ENCODE data around the gene FXYD4. TPM values are rescaled to one million over a fixed set of nuclear protein-coding genes. Genes with fewer than 3 reads are reported as not detected.

FXYD4 gene
- total RNA-seq, 4 donors from 2014 or later: not detected

DNA sequence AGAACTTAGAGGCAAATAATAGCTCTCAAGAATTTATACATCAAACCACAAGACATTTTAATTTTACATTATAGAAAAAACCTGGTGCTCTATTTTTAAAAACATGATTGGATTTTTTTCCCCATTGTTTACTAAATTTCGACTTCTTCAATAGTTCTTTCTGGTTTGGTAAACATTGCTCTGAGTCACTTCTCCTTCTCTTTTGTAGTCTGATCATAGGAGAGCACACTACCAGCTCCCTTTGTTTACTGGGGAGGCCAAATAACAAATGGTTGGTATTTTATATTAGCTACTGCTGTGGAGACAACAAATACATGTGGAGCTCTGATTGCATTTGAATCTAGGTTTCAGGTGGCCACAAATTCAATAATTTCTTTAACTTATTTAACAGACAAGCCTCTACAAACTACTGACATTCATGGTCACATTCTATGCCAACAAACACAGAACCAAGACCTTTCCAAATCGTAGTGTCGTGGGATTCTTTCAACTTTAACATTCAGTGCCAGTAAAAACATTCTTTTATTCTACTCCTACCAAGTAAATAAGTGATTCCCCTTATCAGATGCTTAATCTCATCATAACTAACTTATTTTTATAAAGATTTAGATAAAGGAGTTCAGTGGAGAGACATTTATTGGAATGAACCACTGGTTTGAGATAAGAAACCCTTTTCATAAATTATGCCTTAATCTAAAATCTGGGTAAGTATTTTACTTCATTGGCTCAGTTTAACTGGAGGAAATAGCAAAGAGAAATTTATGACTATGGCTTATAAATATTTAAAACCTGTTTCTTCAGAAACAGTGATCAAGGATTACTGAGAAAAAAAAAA is 17.7 kb upstream of the FXYD4 start:
- TF ChIP-seq, protein P1, sequence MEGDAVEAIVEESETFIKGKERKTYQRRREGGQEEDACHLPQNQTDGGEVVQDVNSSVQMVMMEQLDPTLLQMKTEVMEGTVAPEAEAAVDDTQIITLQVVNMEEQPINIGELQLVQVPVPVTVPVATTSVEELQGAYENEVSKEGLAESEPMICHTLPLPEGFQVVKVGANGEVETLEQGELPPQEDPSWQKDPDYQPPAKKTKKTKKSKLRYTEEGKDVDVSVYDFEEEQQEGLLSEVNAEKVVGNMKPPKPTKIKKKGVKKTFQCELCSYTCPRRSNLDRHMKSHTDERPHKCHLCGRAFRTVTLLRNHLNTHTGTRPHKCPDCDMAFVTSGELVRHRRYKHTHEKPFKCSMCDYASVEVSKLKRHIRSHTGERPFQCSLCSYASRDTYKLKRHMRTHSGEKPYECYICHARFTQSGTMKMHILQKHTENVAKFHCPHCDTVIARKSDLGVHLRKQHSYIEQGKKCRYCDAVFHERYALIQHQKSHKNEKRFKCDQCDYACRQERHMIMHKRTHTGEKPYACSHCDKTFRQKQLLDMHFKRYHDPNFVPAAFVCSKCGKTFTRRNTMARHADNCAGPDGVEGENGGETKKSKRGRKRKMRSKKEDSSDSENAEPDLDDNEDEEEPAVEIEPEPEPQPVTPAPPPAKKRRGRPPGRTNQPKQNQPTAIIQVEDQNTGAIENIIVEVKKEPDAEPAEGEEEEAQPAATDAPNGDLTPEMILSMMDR (IDR thresholded peaks at IDR 0.05): no peak
- no peak for TF ChIP-seq POLR2A (IDR thresholded peaks at IDR 0.05)
- no peak overlapping the region for H3K4me3 ChIP-seq (ENCODE audit: low read depth, poor library complexity, severe bottlenecking)
- intact Hi-C loops (cut with DNase I; ENCODE audit: low total_unique reads): no loop called here
- 31 to 36% methylated on average over 3 of the region's 3 CpGs for WGBS, 2 donors
- no peak for DNase-seq (ENCODE audit: low spot score in 2 of 2)

DNA sequence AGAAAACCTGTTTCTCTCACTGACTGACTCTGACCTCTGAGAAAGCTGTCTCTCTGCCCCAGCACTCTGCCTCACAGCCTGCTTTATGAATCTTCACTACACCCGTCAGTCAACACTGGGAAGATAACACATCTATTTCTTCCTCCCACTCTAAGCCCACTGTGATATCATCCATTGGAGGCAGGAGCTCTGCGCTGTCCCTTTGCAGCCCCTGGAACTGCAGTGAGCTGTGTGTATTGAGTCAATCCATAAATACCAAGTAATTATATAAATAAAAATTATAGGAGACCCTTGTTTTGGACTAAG is 17.2 kb upstream of the FXYD4 start:
- DNase-seq (ENCODE audit: low spot score in 2 of 2): no peak
- 57 to 68% methylated on average over 2 of the region's 2 CpGs for WGBS, 2 donors
- intact Hi-C loops (cut with DNase I; ENCODE audit: low total_unique reads): no loop called here
- TF ChIP-seq, protein P1 (IDR thresholded peaks at IDR 0.05): no peak
- no peak for TF ChIP-seq POLR2A (IDR thresholded peaks at IDR 0.05)
- H3K4me3 ChIP-seq (ENCODE audit: low read depth, poor library complexity, severe bottlenecking): no peak overlapping the region

GRCh38 chr10:43354879-43355380 is 16.5 kb upstream of the FXYD4 start:
- WGBS, 2 donors: 16 to 25% methylated on average over 2 of the region's 2 CpGs

GRCh38 chr10:43355749-43356371 is 15.6 kb upstream of the FXYD4 start:
- H3K4me3 ChIP-seq (ENCODE audit: low read depth, poor library complexity, severe bottlenecking): no peak overlapping the region
- intact Hi-C loops (cut with DNase I; ENCODE audit: low total_unique reads): no loop called here
- TF ChIP-seq, protein P1 (IDR thresholded peaks at IDR 0.05): no peak
- no peak for TF ChIP-seq POLR2A (IDR thresholded peaks at IDR 0.05)

More at GRCh38 chr10:43354879-43355380, 16.5 kb upstream of the FXYD4 start:
- DNase-seq (ENCODE audit: low spot score in 2 of 2): no peak
- H3K4me3 ChIP-seq (ENCODE audit: low read depth, poor library complexity, severe bottlenecking): no peak overlapping the region
- intact Hi-C loops (cut with DNase I; ENCODE audit: low total_unique reads): no loop called here
- no peak for TF ChIP-seq POLR2A (IDR thresholded peaks at IDR 0.05)
- TF ChIP-seq, protein P1 (IDR thresholded peaks at IDR 0.05): no peak

GRCh38 chr10:43360086-43360485 is 11.3 kb upstream of the FXYD4 start:
- H3K4me3 ChIP-seq (ENCODE audit: low read depth, poor library complexity, severe bottlenecking): no peak overlapping the region
- no peak for DNase-seq (ENCODE audit: low spot score in 2 of 2)
- TF ChIP-seq, protein P1 (IDR thresholded peaks at IDR 0.05): no peak
- TF ChIP-seq POLR2A (IDR thresholded peaks at IDR 0.05): no peak
- WGBS, 2 donors: 69 to 76% methylated on average over 6 of the region's 6 CpGs
- intact Hi-C loops (cut with DNase I; ENCODE audit: low total_unique reads): no loop called here

More at GRCh38 chr10:43355749-43356371, 15.6 kb upstream of the FXYD4 start:
- DNase-seq (ENCODE audit: low spot score in 2 of 2): no peak
- WGBS, 2 donors: 32 to 39% methylated on average over 4 of the region's 4 CpGs

All from lower leg skin (tissue), 4 donors.